Ovary (tissue), 9 donors: ENCODE measurements around the gene GNAL. TPM values are rescaled to one million over a fixed set of nuclear protein-coding genes. Genes with fewer than 3 reads are reported as not detected.
"Not testable (repeated sequence)": the region's sequence is repeated elsewhere in the genome, so short reads cannot be mapped to it uniquely, and the experiment has no call there.

Experiments used
- DNase-seq, 5 donors: peaks; one replicate each; pipeline ENCODE4 v3.0.0-alpha.2; 2019 to 2020
- H3K27ac ChIP-seq, 2 donors: fragments of 200-600 bp; one replicate each; pipeline versions ENCODE4 v1.5.1 to v1.8.0; 2019 to 2022
- H3K27me3 ChIP-seq: fragments of 200-600 bp; one replicate; pipeline ENCODE4 v1.8.0; 2022
- H3K36me3 ChIP-seq: fragments of 200-600 bp; sonication (generic); one replicate; pipeline ENCODE4 v1.5.1; 2019
- H3K4me1 ChIP-seq: one replicate; pipeline ENCODE4 v1.8.1; 2013; ENCODE audit warnings: mild to moderate bottlenecking, moderate library complexity; ENCODE audit not compliant: insufficient read depth
- H3K4me3 ChIP-seq: fragments of 200-600 bp; sonication (generic); one replicate; pipeline ENCODE4 v1.5.1; 2017
- H3K9me3 ChIP-seq, 2 donors: fragments of 200-600 bp in 1 of 2; sonication (generic) in 1 of 2; one replicate each; pipeline versions ENCODE4 v1.5.1 to v1.8.1; 2013 to 2019; ENCODE audit warnings: mild to moderate bottlenecking in 1 of 2, moderate library complexity in 1 of 2
- EP300 ChIP-seq: sonication (generic); formaldehyde crosslinking; IDR thresholded peaks from one replicate; pipeline ENCODE4 v1.6.1; 2017; ENCODE audit warnings: antibody characterized with exemption
- POLR2A ChIP-seq: fragments of 450-650 bp; IDR thresholded peaks from one replicate; pipeline ENCODE4 v1.6.1; 2017; ENCODE audit warnings: antibody characterized with exemption, mild to moderate bottlenecking, moderate library complexity
- WGBS, 3 donors: extraction: QIAGEN DNeasy Blood & Tissue Kit in 1 of 3; methylation state at CpG; one replicate each; pipeline versions ENCODE4 v1.1.5 to v1.1.7; 2013 to 2017; 5-methylcytosine and 5-hydroxymethylcytosine counted together
- intact Hi-C, 4 donors: fragments of 100-400 bp; cut with DNase I; formaldehyde crosslinking; loops; one replicate each; pipeline versions ENCODE4 v1.11.0 to v1.15.1; 2022 to 2023
- polyA plus RNA-seq, 2 donors: library from polyadenylated mRNA; stranded (reverse); fragments of 200-250 nt in 1 of 2; fragments of 350-450 nt in 1 of 2; fragmentation: Illumina TruSeq in 1 of 2; extraction: RNeasy Lipid Tissue Mini Kit (QIAGEN cat#74804) in 1 of 2; gene quantifications; one replicate each; pipeline ENCODE4 v1.2.3, GENCODE V29; 2013 to 2014
- total RNA-seq, 7 donors: library from RNA; depleted of rRNA in 2 of 7; stranded (reverse); fragments of >200 nt in 2 of 7; fragmentation: NEBNext Ultra II Directional in 3 of 7; extraction: Animal tissue kit (Norgen Biotek cat#: 25700) in 3 of 7; gene quantifications; one replicate each; pipeline versions ENCODE4 v1.1.0 to v1.2.4, GENCODE V29; 2016 to 2023
- TF ChIP-seq, protein P1 (sequence below), 3 donors: fragments of 450-650 bp in 2 of 3; fragments of 200-600 bp in 1 of 3; IDR thresholded peaks; one replicate each; pipeline versions ENCODE4 v1.5.1 to v1.8.0; 2016 to 2022; ENCODE audit warnings: antibody characterized with exemption in 3 of 3, mild to moderate bottlenecking in 1 of 3
- donor health status: DM: no; HTN: no; CAD: no; lungs with moderate emphysema.
- donor health status: DM: no; HTN: no; CAD: no.
- donor health status: Bipolar disorder and iron deficiency.
- donor health status: DM: yes; HTN: yes; CAD: no.
- donor health status: DM: no; HTN: no; CAD: no.
- donor health status: DM: yes; HTN: yes; CAD: no.

The GNAL gene
- total and polyA plus RNA-seq, 9 donors = 1.6 to 15.4 (median 3.4) TPM

DNA sequence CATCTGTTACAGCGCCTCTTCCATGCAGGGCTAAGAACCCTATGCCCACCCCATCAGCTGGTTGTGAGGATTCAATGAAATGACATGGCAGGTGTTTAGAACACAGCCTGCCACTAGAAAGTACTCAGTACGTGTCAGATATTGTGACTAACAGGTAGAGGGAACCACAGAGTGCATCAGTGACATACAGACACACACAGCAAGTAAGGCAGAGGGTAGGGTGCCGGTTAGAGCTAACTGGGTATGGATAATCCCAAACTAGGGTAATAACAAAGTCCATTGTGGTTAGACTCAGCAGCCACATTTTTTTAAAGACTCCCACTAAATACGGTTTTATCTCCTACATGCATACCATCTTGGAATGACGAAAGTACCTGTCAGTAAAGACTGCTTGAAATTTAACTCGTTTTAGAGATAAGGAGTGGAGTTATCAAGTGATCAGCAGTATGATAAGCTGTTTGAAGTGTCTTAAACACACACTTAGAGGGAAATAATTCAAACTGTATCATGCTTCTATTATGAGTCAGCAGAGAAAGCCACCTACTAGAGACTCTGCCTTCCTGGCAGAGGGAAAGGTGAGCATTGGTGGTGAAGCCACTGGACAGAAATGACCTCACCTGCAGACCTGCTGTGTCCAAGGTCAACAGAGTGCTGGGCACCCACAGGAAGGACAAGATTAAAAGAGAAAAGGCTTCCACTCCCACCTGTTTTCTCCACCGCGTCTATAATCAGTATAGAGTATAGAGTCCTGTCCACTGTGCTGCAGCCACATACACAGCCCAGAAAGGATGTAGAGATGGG is 198.5 kb downstream of the GNAL start:
- intact Hi-C loops = no loop called here
- Histone ChIP-seq H3K27me3 (no peaks in the 10 kb centered on the region), H3K27ac (no peak overlapping the region), H3K9me3 (no peaks in the 10 kb centered on the region), H3K36me3 (no peaks in the 10 kb centered on the region), H3K4me1 (no peaks in the 10 kb centered on the region), H3K4me3 (no peak overlapping the region)
- 74 to 76% (median 75%) methylated on average over 8 of the region's 8 CpGs for WGBS, 3 donors
- DNase-seq = no peak
- TF ChIP-seq, protein P1, sequence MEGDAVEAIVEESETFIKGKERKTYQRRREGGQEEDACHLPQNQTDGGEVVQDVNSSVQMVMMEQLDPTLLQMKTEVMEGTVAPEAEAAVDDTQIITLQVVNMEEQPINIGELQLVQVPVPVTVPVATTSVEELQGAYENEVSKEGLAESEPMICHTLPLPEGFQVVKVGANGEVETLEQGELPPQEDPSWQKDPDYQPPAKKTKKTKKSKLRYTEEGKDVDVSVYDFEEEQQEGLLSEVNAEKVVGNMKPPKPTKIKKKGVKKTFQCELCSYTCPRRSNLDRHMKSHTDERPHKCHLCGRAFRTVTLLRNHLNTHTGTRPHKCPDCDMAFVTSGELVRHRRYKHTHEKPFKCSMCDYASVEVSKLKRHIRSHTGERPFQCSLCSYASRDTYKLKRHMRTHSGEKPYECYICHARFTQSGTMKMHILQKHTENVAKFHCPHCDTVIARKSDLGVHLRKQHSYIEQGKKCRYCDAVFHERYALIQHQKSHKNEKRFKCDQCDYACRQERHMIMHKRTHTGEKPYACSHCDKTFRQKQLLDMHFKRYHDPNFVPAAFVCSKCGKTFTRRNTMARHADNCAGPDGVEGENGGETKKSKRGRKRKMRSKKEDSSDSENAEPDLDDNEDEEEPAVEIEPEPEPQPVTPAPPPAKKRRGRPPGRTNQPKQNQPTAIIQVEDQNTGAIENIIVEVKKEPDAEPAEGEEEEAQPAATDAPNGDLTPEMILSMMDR (IDR thresholded peaks at IDR 0.05) = no peak
- TF ChIP-seq EP300 = no peak
- no peak for TF ChIP-seq POLR2A

DNA sequence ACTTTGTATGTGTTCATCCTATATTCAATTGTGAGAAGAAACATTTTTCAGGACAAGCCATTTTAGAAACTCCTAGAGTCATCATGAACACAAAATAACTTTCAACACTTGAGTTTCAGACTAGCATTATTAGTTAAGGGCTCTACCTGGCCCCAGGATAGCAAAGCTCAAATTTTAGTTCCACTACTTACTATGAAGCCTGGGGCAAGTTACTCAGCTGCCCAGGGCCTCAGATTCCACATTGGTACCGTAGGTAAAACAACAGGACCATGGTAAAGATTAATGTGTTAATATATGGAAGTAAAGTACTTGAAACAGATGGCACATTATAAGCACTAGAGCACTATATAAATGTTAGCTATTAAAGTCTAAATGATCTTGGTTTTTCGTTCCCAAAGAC is 199.7 kb downstream of the GNAL start:
- intact Hi-C loops = no loop called here
- Histone ChIP-seq H3K4me1 (no peaks in the 10 kb centered on the region), H3K27ac (no peak overlapping the region), H3K27me3 (no peaks in the 10 kb centered on the region), H3K36me3 (no peaks in the 10 kb centered on the region), H3K4me3 (no peak overlapping the region), H3K9me3 (no peaks in the 10 kb centered on the region)
- no peak for TF ChIP-seq EP300
- TF ChIP-seq, protein P1 (IDR thresholded peaks at IDR 0.05) = no peak
- TF ChIP-seq POLR2A = no peak
- WGBS, 3 donors = 88 to 93% (median 93%) methylated on average over 2 of the region's 2 CpGs
- DNase-seq = no peak

DNA sequence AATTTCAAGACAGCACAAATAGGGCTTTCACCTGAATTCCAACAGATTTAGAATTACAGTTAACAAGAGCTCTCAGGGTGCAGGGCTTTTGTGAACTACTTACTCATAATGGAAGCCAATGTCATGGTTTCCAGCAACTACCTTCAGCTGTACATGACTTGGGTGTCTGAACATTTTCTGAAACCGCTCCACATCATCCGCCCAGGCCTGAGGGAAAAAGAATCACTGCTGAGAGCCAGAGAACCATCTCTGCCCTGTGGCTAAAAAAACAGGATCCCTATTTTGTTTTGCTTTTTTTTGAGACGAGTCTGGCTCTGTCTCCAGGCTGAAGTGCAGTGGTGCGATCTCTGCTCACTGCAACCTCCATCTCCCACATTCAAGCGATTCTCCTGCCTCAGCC is 200.2 kb downstream of the GNAL start:
- Histone ChIP-seq H3K4me3 (no peak overlapping the region), H3K27ac (no peak overlapping the region), H3K36me3 (no peaks in the 10 kb centered on the region), H3K27me3 (no peaks in the 10 kb centered on the region), H3K9me3 (no peaks in the 10 kb centered on the region), H3K4me1 (no peaks in the 10 kb centered on the region)
- intact Hi-C loops = no loop called here
- DNase-seq = no peak
- 96 to 97% (median 97%) methylated on average over 5 of the region's 5 CpGs for WGBS, 3 donors
- TF ChIP-seq EP300 (no peak), POLR2A (no peak)
- TF ChIP-seq, protein P1 (IDR thresholded peaks at IDR 0.05) = no peak

DNA sequence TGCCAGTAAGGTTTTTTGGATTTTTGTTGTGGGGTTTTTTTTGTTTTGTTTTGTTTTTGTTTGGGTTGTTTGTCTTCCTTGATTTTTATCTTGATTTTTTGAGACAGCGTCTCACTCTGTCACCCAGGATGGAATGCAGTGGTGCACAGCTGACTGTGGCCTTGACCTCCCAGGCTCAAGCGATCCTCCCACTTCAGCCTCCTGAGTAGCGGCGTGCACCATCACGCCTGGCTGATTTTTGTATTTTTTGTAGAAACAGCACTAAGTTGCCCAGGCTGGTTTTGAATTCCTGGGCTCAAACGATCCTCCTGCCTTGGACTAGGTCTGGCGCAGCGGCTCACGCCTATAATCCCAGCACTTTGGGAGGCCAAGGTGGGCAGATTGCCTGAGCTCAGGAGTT is 202.7 kb downstream of the GNAL start:
- Histone ChIP-seq H3K36me3 (no peaks in the 10 kb centered on the region), H3K4me3 (no peak overlapping the region), H3K27me3 (no peaks in the 10 kb centered on the region), H3K9me3 (no peaks in the 10 kb centered on the region), H3K4me1 (no peaks in the 10 kb centered on the region), H3K27ac (no peak overlapping the region)
- intact Hi-C loops = no loop called here
- no peak for DNase-seq
- TF ChIP-seq POLR2A (no peak), EP300 (no peak)
- TF ChIP-seq, protein P1 (IDR thresholded peaks at IDR 0.05) = no peak
- WGBS, 3 donors = 86 to 94% (median 92%) methylated on average over 9 of the region's 9 CpGs

DNA sequence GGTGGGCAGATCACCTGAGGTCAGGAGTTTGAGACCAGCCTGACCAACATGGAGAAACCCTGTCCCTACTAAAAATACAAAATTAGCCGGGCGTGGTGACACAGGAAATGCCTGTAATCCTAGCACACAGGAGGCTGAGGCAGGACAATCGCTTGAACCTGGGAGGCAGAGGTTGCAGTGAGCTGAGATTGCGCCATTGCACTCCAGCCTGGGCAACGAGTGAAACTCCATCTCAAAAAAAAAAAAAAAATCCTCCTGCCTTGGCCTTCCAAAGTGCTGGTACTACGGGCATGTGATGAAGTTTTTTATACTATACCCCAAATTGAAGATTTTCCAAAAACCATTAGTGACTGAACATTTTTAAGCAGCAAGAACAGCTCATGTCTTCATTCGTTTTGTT is 203.4 kb downstream of the GNAL start:
- intact Hi-C loops, H3K27me3 ChIP-seq, H3K4me3 ChIP-seq, H3K27ac ChIP-seq, H3K4me1 ChIP-seq, DNase-seq, H3K36me3 ChIP-seq, H3K9me3 ChIP-seq: not testable (repeated sequence)
- 89 to 92% (median 90%) methylated on average over 7 of the region's 7 CpGs for WGBS, 3 donors
